A549 (cell line): ENCODE results near the gene KCNK13. TPM values are rescaled to one million over a fixed set of nuclear protein-coding genes. Genes with fewer than 3 reads are reported as not detected.
"Not testable (repeated sequence)": the region's sequence is repeated elsewhere in the genome, so short reads cannot be mapped to it uniquely, and the experiment has no call there.

ENCODE experiments used
- ATAC-seq, 2 experiments: fragments of 200-7000 bp in 1 of 2; fragments of >200 bp in 1 of 2; cut with Nextera tagmentation in 1 of 2; cut with Tn5 transposase in 1 of 2; 3 replicates each; pipeline versions ENCODE4 v1.8.0 to v1.9.1; 2018 to 2020; ENCODE audit warnings: mild to moderate bottlenecking in 1 of 2, moderate library complexity in 1 of 2
- CTCF ChIA-PET: fragments of 300-600 bp; sonication (Branson Sonifier 250); formaldehyde crosslinking; extraction: SDS; loops from one replicate; lab custom pipeline; 2021; ENCODE audit warnings: antibody characterized with exemption, inconsistent platforms; lab: Yijun Ruan, JAX
- POLR2A ChIA-PET: fragments of 350-600 bp; formaldehyde crosslinking; extraction: SDS; loops from one replicate; lab custom pipeline; 2021; ENCODE audit warnings: antibody characterized with exemption, inconsistent platforms; lab: Yijun Ruan, JAX
- DNase-seq, 2 experiments: peaks; one replicate each; pipeline versions ENCODE4 v3.0.0 to v3.0.0-alpha.2; 2011 to 2016; ENCODE audit warnings: low read depth in 1 of 2, low spot score in 1 of 2
- FAIRE-seq: peaks from 2 replicates; lab custom pipeline; 2011; peaks lifted over from hg19 to GRCh38; lab: Jason Lieb, UNC
- H3K27ac ChIP-seq, 2 experiments: fragments of >200 bp; sonication (Bioruptor Twin); formaldehyde crosslinking; 3 replicates each; pipeline ENCODE4 v1.5.1; 2016 to 2017
- H3K4me1 ChIP-seq: fragments of >200 bp; sonication (Bioruptor Twin); formaldehyde crosslinking; 3 replicates; pipeline ENCODE4 v1.6.1; 2016
- H3K4me2 ChIP-seq: fragments of >200 bp; sonication (Bioruptor Twin); formaldehyde crosslinking; 3 replicates; pipeline ENCODE4 v1.6.1; 2016
- H3K4me3 ChIP-seq: fragments of >200 bp; sonication (Bioruptor Twin); formaldehyde crosslinking; 3 replicates; pipeline ENCODE4 v1.5.1; 2016
- H3K9me3 ChIP-seq: fragments of >200 bp; sonication (Bioruptor Twin); formaldehyde crosslinking; 3 replicates; pipeline ENCODE4 v1.6.1; 2016
- BHLHE40 ChIP-seq: IDR thresholded peaks from 2 replicates; pipeline ENCODE4 v1.6.1; 2012; ENCODE audit warnings: low read depth, low read length, inconsistent platforms
- CHD2 ChIP-seq: fragments of 150-350 bp; IDR thresholded peaks from 2 replicates; pipeline ENCODE4 v1.6.1; 2014; ENCODE audit warnings: low read length; ENCODE audit not compliant: partially characterized antibody
- CTCF ChIP-seq: fragments of >200 bp; sonication (Bioruptor Twin); formaldehyde crosslinking; IDR thresholded peaks from 3 replicates; pipeline ENCODE4 v1.5.1; 2016
- ESRRA ChIP-seq: fragments of 150-350 bp; IDR thresholded peaks from 2 replicates; pipeline ENCODE4 v1.6.1; 2014; ENCODE audit warnings: mild to moderate bottlenecking, low read length, borderline replicate concordance
- HOXB13 ChIP-seq: fragments of 250-450 bp; sonication (Bioruptor Pico); IDR thresholded peaks from 2 replicates; pipeline ENCODE4 v1.5.0; 2020; ENCODE audit warnings: low read depth, mild to moderate bottlenecking, moderate library complexity
- JUN ChIP-seq, 2 experiments: fragments of >200 bp; sonication (Bioruptor Twin); formaldehyde crosslinking; IDR thresholded peaks; 2 replicates in 1 of 2; 3 replicates in 1 of 2; pipeline ENCODE4 v1.6.1; 2016 to 2017
- MAZ ChIP-seq: fragments of 150-350 bp; IDR thresholded peaks from 2 replicates; pipeline ENCODE4 v1.6.1; 2014; ENCODE audit warnings: antibody characterized with exemption, low read depth, low read length, borderline replicate concordance
- PBX3 ChIP-seq: IDR thresholded peaks from 2 replicates; pipeline ENCODE4 v1.6.1; 2012
- RAD21 ChIP-seq, 2 experiments: fragments of >200 bp in 1 of 2; sonication (Bioruptor Twin) in 1 of 2; formaldehyde crosslinking in 1 of 2; IDR thresholded peaks in 1 of 2; conservative IDR thresholded peaks in 1 of 2; 2 replicates in 1 of 2; 3 replicates in 1 of 2; pipeline ENCODE4 v1.6.1; 2012 to 2018; ENCODE audit warnings: inconsistent platforms in 1 of 2
- RARB ChIP-seq: fragments of 250-450 bp; sonication (Bioruptor Pico); IDR thresholded peaks from 2 replicates; pipeline ENCODE4 v1.8.0; 2021; ENCODE audit warnings: mild to moderate bottlenecking, moderate library complexity
- RCOR1 ChIP-seq: fragments of 150-350 bp; IDR thresholded peaks from 2 replicates; pipeline ENCODE4 v1.6.1; 2014; ENCODE audit warnings: antibody characterized with exemption, low read length, low read depth
- REST ChIP-seq: fragments of 200-600 bp; sonication (generic); IDR thresholded peaks from 2 replicates; pipeline ENCODE4 v1.6.1; 2016; ENCODE audit warnings: antibody characterized with exemption, mild to moderate bottlenecking, moderate library complexity
- TFCP2L1 ChIP-seq: fragments of 250-450 bp; sonication (Bioruptor Pico); IDR thresholded peaks from 2 replicates; pipeline ENCODE4 v1.5.0; 2021; ENCODE audit warnings: mild to moderate bottlenecking
- TP53 ChIP-seq: fragments of 250-450 bp; sonication (Bioruptor Pico); IDR thresholded peaks from 2 replicates; pipeline ENCODE4 v1.5.0; 2021; ENCODE audit warnings: mild to moderate bottlenecking, moderate library complexity
- ZFP36 ChIP-seq: fragments of 450-650 bp; IDR thresholded peaks from 2 replicates; pipeline ENCODE4 v1.6.1; 2014; ENCODE audit warnings: borderline replicate concordance; ENCODE audit not compliant: partially characterized antibody
- ZNF302 ChIP-seq: fragments of 250-450 bp; sonication (Bioruptor Pico); IDR thresholded peaks from 2 replicates; pipeline ENCODE4 v1.9.0; 2021; ENCODE audit warnings: inconsistent platforms, mild to moderate bottlenecking, moderate library complexity
- WGBS: methylation state at CpG from one replicate; pipeline ENCODE4 v1.1.6; 2017; ENCODE audit errors: missing lambda C conversion rate; 5-methylcytosine and 5-hydroxymethylcytosine counted together
- polyA plus RNA-seq, 4 experiments: library from polyadenylated mRNA; depleted of rRNA in 3 of 4; stranded (reverse); fragments of >200 nt; fragmentation: RNase III in 1 of 4; extraction: RNeasy Plus Mini Kit Qiagen cat#74134 plus additional on column Dnase treatment in 1 of 4; gene quantifications; 2 replicates in 3 of 4; 3 replicates in 1 of 4; pipeline ENCODE4 v1.2.3, GENCODE V29; 2011 to 2017
- TF ChIP-seq, protein P1 (sequence below): IDR thresholded peaks from 2 replicates; pipeline ENCODE4 v1.6.1; 2012
- TF ChIP-seq, protein P2 (sequence below): fragments of 150-350 bp; IDR thresholded peaks from 2 replicates; pipeline ENCODE4 v1.6.1; 2014; ENCODE audit warnings: low read depth, mild to moderate bottlenecking, low read length
- TF ChIP-seq, protein P3 (sequence below): fragments of >200 bp; sonication (Bioruptor Twin); formaldehyde crosslinking; IDR thresholded peaks from 3 replicates; pipeline ENCODE4 v1.6.1; 2016

Gene KCNK13
- polyA plus RNA-seq, 2 of the 4 experiments (the other 2 are of a cell fraction) = not detected

GRCh38 chr14:90088176-90088575 lies 26.4 kb downstream of the KCNK13 start (continued):
- TF ChIP-seq REST (no peak), ZFP36 (no peak), PBX3 (no peak)
- TF ChIP-seq, protein P1, sequence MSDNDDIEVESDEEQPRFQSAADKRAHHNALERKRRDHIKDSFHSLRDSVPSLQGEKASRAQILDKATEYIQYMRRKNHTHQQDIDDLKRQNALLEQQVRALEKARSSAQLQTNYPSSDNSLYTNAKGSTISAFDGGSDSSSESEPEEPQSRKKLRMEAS = no peak
- TF ChIP-seq, all 56 proteins: peak for 0

DNA sequence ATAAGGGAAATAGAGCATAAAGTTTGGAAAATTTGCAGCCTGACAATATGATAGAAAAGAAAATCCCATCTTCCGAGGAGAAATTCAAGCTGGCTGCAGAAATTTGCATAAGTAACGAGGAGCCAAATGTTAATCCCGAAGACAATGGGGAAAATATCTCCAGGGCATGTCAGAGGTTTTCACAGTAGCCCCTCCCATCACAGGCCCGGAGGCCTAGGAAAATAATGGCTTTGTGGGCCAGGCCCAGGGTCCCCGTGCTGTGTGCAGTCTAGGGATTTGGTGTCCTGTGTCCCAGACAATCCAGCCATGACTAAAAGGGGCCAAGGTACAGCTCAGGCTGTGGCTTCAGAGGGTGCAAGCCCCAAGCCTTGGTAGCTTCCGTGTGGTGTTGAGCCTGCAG lies 27.7 kb downstream of the KCNK13 start:
- H3K4me1 ChIP-seq, H3K27ac ChIP-seq, POLR2A ChIA-PET, FAIRE-seq, DNase-seq, H3K9me3 ChIP-seq, H3K4me3 ChIP-seq, ATAC-seq, H3K4me2 ChIP-seq: not testable (repeated sequence)
- 7% methylated on average over 6 of the region's 6 CpGs for WGBS
- CTCF ChIA-PET = interaction anchor here (0.6 kb wide), 1 partner anchor 21 kb away, joined by 3 read pairs; no protein-coding TSS in a partner anchor

DNA sequence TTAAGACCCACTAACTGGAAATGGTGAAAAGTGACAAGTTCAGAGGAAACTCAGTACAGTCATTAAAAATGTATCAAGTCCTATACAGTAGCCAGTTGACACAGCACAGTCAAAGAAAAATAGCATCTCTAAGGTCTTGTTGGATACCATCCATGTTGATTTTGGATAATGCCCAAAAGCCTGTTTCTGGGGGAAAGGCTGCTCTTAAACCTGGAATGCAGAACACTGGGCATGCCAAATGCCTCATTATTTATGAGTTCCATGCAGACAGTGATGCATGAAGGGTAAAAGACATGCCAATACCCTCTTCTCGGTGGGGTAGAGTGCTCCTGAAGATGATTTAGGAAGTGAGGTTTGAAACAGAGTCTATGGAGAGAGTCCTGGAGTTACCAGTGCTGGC lies 29.6 kb downstream of the KCNK13 start:
- no peaks in the 10 kb centered on the region for H3K9me3 ChIP-seq
- ATAC-seq (no peak), FAIRE-seq (no peak), DNase-seq (no peak)
- WGBS = 0% methylated on average over 1 of the region's 1 CpG
- CTCF ChIA-PET = interaction anchor here (1.0 kb wide), 1 partner anchor 143 kb away, joined by 3 read pairs; no protein-coding TSS in a partner anchor
- H3K27ac ChIP-seq = no peak overlapping the region
- TF ChIP-seq TP53 (CRISPR knock-in tag) (no peak), CTCF (no peak), HOXB13 (CRISPR knock-in tag) (no peak), ZNF302 (CRISPR knock-in tag) (no peak), JUN (IDR thresholded peaks at IDR 0.05) (no peak), CHD2 (no peak), ESRRA (no peak), RARB (no peak), RAD21 (conservative IDR thresholded peaks at IDR 0.05 in 1 of 2, IDR thresholded peaks at IDR 0.05 in 1 of 2) (no peak), TFCP2L1 (no peak), BHLHE40 (no peak), MAZ (no peak), RCOR1 (no peak)
- TF ChIP-seq, protein P2, sequence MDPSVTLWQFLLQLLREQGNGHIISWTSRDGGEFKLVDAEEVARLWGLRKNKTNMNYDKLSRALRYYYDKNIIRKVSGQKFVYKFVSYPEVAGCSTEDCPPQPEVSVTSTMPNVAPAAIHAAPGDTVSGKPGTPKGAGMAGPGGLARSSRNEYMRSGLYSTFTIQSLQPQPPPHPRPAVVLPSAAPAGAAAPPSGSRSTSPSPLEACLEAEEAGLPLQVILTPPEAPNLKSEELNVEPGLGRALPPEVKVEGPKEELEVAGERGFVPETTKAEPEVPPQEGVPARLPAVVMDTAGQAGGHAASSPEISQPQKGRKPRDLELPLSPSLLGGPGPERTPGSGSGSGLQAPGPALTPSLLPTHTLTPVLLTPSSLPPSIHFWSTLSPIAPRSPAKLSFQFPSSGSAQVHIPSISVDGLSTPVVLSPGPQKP = no peak
- TF ChIP-seq, protein P3, sequence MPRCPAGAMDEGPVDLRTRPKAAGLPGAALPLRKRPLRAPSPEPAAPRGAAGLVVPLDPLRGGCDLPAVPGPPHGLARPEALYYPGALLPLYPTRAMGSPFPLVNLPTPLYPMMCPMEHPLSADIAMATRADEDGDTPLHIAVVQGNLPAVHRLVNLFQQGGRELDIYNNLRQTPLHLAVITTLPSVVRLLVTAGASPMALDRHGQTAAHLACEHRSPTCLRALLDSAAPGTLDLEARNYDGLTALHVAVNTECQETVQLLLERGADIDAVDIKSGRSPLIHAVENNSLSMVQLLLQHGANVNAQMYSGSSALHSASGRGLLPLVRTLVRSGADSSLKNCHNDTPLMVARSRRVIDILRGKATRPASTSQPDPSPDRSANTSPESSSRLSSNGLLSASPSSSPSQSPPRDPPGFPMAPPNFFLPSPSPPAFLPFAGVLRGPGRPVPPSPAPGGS = no peak
- no peak overlapping the region for H3K4me3 ChIP-seq
- H3K4me1 ChIP-seq = no peaks in the 10 kb centered on the region
- POLR2A ChIA-PET = no interaction called here
- no peak overlapping the region for H3K4me2 ChIP-seq
